GM12878 (cell line): Measurements from ENCODE around the gene MCRIP2. TPM values are rescaled to one million over a fixed set of nuclear protein-coding genes. Genes with fewer than 3 reads are reported as not detected.

ENCODE experiments used
- ATAC-seq: fragments of 200-7000 bp; cut with Tn5 transposase; 3 replicates; pipeline ENCODE4 v1.9.1; 2020; ENCODE audit warnings: mild to moderate bottlenecking, moderate library complexity
- BruUV-seq: library from RNA; stranded (reverse); fragments of 400-500 nt; replicated peaks from 2 replicates; lab custom pipeline; 2021; lab: Mats Ljungman, UMichigan
- CTCF ChIA-PET: fragments of 300-600 bp; sonication (Branson Sonifier 250); formaldehyde crosslinking; extraction: SDS; loops from one replicate; lab custom pipeline; 2021; ENCODE audit warnings: inconsistent platforms; lab: Yijun Ruan, JAX
- POLR2A ChIA-PET: fragments of 350-600 bp; formaldehyde crosslinking; extraction: SDS; loops from one replicate; lab custom pipeline; 2021; ENCODE audit warnings: inconsistent platforms; lab: Charles Lee
- RAD21 ChIA-PET: fragments of 300-600 bp; sonication (Branson Sonifier 250); formaldehyde crosslinking; loops from one replicate; lab custom pipeline; 2023; ENCODE audit warnings: antibody characterized with exemption; ENCODE audit not compliant: unreplicated experiment; lab: Charles Lee
- SMC1A ChIA-PET: fragments of 300-600 bp; sonication (Branson Sonifier 250); formaldehyde crosslinking; loops from one replicate; lab custom pipeline; 2023; ENCODE audit not compliant: unreplicated experiment, uncharacterized antibody; lab: Charles Lee
- DNase-seq: peaks from one replicate; pipeline ENCODE4 v3.0.0-alpha.2; 2011; ENCODE audit warnings: low read depth, low spot score
- FAIRE-seq: peaks from 3 replicates; lab custom pipeline; 2011; peaks lifted over from hg19 to GRCh38; lab: Jason Lieb, UNC
- H2AFZ ChIP-seq: 2 replicates; pipeline ENCODE4 v1.6.0; 2011; ENCODE audit warnings: low read depth, low read length, control low read depth; ENCODE audit not compliant: control insufficient read depth
- H3K27ac ChIP-seq: 2 replicates; pipeline ENCODE4 v1.5.1; 2011; ENCODE audit warnings: control low read depth; ENCODE audit not compliant: control insufficient read depth, insufficient read depth
- H3K27me3 ChIP-seq, 2 experiments: replicated peaks in 1 of 2; 2 replicates each; pipeline versions ENCODE4 v1.6.0 to v1.6.1; 2011; ENCODE audit warnings: low read length in 1 of 2; ENCODE audit not compliant: control insufficient read depth in 2 of 2, insufficient read depth in 2 of 2
- H3K36me3 ChIP-seq, 2 experiments: 2 replicates each; pipeline ENCODE4 v1.5.1; 2011; ENCODE audit warnings: low read length in 1 of 2; ENCODE audit not compliant: control insufficient read depth in 2 of 2, insufficient read depth in 2 of 2
- H3K4me1 ChIP-seq: 2 replicates; pipeline ENCODE4 v1.6.1; 2011; ENCODE audit warnings: mild to moderate bottlenecking, low read length, moderate library complexity, mixed read lengths; ENCODE audit not compliant: control insufficient read depth, insufficient read depth
- H3K4me2 ChIP-seq: 2 replicates; pipeline ENCODE4 v1.6.0; 2011; ENCODE audit warnings: control low read depth; ENCODE audit not compliant: control insufficient read depth, insufficient read depth
- H3K4me3 ChIP-seq: fragments of 200-600 bp; sonication (generic); 2 replicates; pipeline ENCODE4 v1.5.1; 2016
- H3K79me2 ChIP-seq: 2 replicates; pipeline ENCODE4 v1.6.0; 2011; ENCODE audit warnings: low read length; ENCODE audit not compliant: control insufficient read depth, insufficient read depth
- H3K9ac ChIP-seq: 2 replicates; pipeline ENCODE4 v1.8.0; 2011; ENCODE audit warnings: low read length, control low read depth, mixed read lengths; ENCODE audit not compliant: control insufficient read depth, insufficient read depth
- H3K9me3 ChIP-seq: replicated peaks from 3 replicates; pipeline ENCODE4 v1.5.1; 2011; ENCODE audit warnings: mild to moderate bottlenecking, low read length; ENCODE audit not compliant: control insufficient read depth, insufficient read depth
- H4K20me1 ChIP-seq: 2 replicates; pipeline ENCODE4 v1.6.0; 2011; ENCODE audit not compliant: control insufficient read depth, insufficient read depth
- BMI1 ChIP-seq: fragments of 450-650 bp; IDR thresholded peaks from 2 replicates; pipeline ENCODE4 v1.6.1; 2016; ENCODE audit warnings: mild to moderate bottlenecking, moderate library complexity, borderline replicate concordance
- MTA3 ChIP-seq: IDR thresholded peaks from 2 replicates; pipeline ENCODE4 v1.6.1; 2012; ENCODE audit warnings: low read length, inconsistent platforms, borderline replicate concordance
- RELA ChIP-seq: fragments of 450-650 bp; IDR thresholded peaks from 2 replicates; pipeline ENCODE4 v1.8.0; 2014; ENCODE audit warnings: borderline replicate concordance; ENCODE audit not compliant: partially characterized antibody
- SMAD5 ChIP-seq: IDR thresholded peaks from 2 replicates; pipeline ENCODE4 v1.6.1; 2016; ENCODE audit warnings: antibody characterized with exemption, low read depth
- TARDBP ChIP-seq: IDR thresholded peaks from 2 replicates; pipeline ENCODE4 v1.6.1; 2016; ENCODE audit warnings: borderline replicate concordance
- WGBS: methylation state at CpG from one replicate; pipeline ENCODE4 v1.1.6; 2016; ENCODE audit warnings: low lambda C conversion rate; ENCODE audit not compliant: insufficient replicate concordance, insufficient coverage; ENCODE audit errors: missing lambda C conversion rate; 5-methylcytosine and 5-hydroxymethylcytosine counted together
- in situ Hi-C: fragments of 300-500 bp; cut with MboI; formaldehyde crosslinking; loops from 9 replicates; pipeline ENCODE4 v1.14.3; 2018; ENCODE audit warnings: mixed read lengths
- intact Hi-C: fragments of 100-400 bp; cut with micrococcal nuclease; formaldehyde crosslinking; loops from one replicate; pipeline ENCODE4 v1.14.2; 2022; ENCODE audit not compliant: unreplicated experiment
- polyA plus RNA-seq, 11 experiments: library from polyadenylated mRNA; depleted of rRNA in 4 of 11; unstranded in 6 of 11; stranded (reverse) in 5 of 11; fragments of >200 nt; fragmentation: Nextera tagmentation in 4 of 11; fragmentation: Illumina TruSeq in 1 of 11; extraction: Ambion mirVana in 4 of 11; extraction: Trizol in 1 of 11; gene quantifications; 1 replicate in 1 of 11; 2 replicates in 10 of 11; pipeline versions ENCODE4 v1.2.1 to v1.2.3, GENCODE V29; 2011 to 2016; ENCODE audit warnings: inconsistent platforms in 2 of 11, missing spikeins in 2 of 11, low read depth in 1 of 11
- total RNA-seq, 4 experiments: library from RNA; depleted of rRNA in 3 of 4; stranded (reverse); fragments of >200 nt in 3 of 4; fragmentation: Illumina TruSeq in 1 of 4; extraction: Trizol in 1 of 4; gene quantifications; 2 replicates each; pipeline versions ENCODE4 v1.2.1 to v1.2.3, GENCODE V29; 2013 to 2021
- TF ChIP-seq, protein P1 (sequence below): IDR thresholded peaks from 2 replicates; pipeline ENCODE4 v1.6.1; 2011; ENCODE audit warnings: mild to moderate bottlenecking, low read depth, low read length, moderate library complexity; ENCODE audit not compliant: insufficient replicate concordance
- TF ChIP-seq, protein P2 (sequence below): IDR thresholded peaks from 2 replicates; pipeline ENCODE4 v1.6.1; 2011; ENCODE audit warnings: borderline replicate concordance, low read depth, mild to moderate bottlenecking, moderate library complexity, mixed read lengths, low read length; ENCODE audit not compliant: insufficient read depth; ENCODE audit errors: extremely low read length

Gene MCRIP2
- total and polyA plus RNA-seq, 10 of the 15 experiments (the other 5 are each of a cell fraction or from before 2014, with no cell fraction given): 0.19 to 93.1 (median 57.9) TPM

DNA sequence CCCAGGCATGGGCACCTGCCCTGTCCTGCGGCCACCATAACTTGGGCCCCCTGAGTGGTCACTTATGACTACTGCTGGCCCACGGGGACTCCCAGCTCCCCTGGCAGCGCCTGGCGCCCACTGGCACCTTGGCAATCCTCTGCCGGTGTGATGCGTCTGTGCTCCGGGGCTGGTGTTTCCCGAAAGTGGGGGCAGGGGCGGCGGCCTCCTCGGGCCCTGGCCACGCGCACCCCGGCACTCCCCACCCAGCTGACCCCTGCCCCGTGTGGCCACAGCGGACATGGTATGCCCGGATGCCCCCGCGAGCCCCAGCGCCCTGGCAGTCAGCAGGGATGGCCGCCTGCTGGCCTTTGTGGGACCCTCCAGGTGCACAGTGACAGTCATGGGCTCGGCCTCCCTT, 15.9 kb downstream of the MCRIP2 start:
- Histone ChIP-seq H3K27ac (no peak overlapping the region), H3K27me3 (no peaks in the 10 kb centered on the region), H3K79me2 (no peaks in the 10 kb centered on the region), H3K9ac (no peak overlapping the region), H3K36me3 (peaks cover 0 to 3% of the 10 kb centered on the region in 2 experiments; a peak in 2 of 4 replicates), H3K4me1 (peaks cover 3% of the 10 kb centered on the region; the same call in 1 of the 2 replicates), H4K20me1 (no peaks in the 10 kb centered on the region), H3K9me3 (no peaks in the 10 kb centered on the region), H3K4me3 (no peak overlapping the region), H2AFZ (no peak overlapping the region), H3K4me2 (no peak overlapping the region)
- SMC1A ChIA-PET: no interaction called here
- no peak for ATAC-seq
- in situ Hi-C loops: no loop called here
- RAD21 ChIA-PET: no interaction called here
- no TSS peak for BruUV-seq
- 98% methylated on average over 20 of the region's 22 CpGs for WGBS
- intact Hi-C loops: no loop called here
- POLR2A ChIA-PET: no interaction called here
- TF ChIP-seq, protein P1, sequence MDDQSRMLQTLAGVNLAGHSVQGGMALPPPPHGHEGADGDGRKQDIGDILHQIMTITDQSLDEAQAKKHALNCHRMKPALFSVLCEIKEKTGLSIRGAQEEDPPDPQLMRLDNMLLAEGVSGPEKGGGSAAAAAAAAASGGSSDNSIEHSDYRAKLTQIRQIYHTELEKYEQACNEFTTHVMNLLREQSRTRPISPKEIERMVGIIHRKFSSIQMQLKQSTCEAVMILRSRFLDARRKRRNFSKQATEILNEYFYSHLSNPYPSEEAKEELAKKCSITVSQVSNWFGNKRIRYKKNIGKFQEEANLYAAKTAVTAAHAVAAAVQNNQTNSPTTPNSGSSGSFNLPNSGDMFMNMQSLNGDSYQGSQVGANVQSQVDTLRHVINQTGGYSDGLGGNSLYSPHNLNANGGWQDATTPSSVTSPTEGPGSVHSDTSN: no peak
- TF ChIP-seq MTA3: no peak
- no peak for TF ChIP-seq BMI1
- no peak for TF ChIP-seq SMAD5
- no peak for TF ChIP-seq TARDBP
- no peak for TF ChIP-seq RELA
- TF ChIP-seq, protein P2, sequence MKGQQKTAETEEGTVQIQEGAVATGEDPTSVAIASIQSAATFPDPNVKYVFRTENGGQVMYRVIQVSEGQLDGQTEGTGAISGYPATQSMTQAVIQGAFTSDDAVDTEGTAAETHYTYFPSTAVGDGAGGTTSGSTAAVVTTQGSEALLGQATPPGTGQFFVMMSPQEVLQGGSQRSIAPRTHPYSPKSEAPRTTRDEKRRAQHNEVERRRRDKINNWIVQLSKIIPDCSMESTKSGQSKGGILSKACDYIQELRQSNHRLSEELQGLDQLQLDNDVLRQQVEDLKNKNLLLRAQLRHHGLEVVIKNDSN: no peak
- FAIRE-seq: no peak
- DNase-seq: no peak
- CTCF ChIA-PET: no interaction called here
